Cortex of kidney (tissue), 1 donor: ENCODE results near the gene PRDM16.

Experiments
- DNase-seq: peaks from one replicate; lab custom pipeline; 2025; lab: John Stamatoyannopoulos, UW

PRDM16 gene

DNA sequence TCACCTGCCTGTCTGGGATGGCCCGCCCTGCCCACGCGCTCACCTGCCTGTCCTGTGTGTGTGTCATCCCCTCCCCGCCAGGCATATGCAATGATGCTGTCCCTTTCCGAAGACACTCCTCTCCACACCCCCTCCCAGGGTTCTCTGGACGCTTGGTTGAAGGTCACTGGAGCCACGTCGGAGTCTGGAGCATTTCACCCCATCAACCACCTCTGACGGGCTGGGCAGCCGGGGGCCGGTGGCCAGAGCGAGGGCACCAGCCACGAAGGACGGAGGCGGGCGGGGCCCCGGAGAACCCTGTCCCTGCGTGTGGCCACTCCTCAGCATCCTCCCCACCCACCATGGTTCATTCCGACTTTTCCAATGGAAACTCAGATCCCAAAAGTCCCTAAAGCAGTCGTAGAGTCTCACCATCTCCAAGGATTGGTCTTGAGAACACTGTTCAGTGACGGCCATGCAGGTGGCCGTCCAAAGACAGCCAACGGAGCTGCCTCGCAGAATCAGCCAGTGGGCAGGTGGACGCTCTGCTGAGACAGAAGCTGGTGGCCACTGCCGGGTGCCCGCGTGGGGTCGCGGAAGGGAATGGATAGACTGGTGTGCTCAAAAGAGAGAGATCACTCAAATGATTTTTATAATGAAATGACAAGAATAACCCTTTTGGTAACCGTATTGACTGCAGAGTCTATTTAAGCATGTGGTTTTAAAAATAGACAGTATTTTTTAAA is 364.8 kb downstream of the PRDM16 start:
- DNase-seq, result no peak

DNA sequence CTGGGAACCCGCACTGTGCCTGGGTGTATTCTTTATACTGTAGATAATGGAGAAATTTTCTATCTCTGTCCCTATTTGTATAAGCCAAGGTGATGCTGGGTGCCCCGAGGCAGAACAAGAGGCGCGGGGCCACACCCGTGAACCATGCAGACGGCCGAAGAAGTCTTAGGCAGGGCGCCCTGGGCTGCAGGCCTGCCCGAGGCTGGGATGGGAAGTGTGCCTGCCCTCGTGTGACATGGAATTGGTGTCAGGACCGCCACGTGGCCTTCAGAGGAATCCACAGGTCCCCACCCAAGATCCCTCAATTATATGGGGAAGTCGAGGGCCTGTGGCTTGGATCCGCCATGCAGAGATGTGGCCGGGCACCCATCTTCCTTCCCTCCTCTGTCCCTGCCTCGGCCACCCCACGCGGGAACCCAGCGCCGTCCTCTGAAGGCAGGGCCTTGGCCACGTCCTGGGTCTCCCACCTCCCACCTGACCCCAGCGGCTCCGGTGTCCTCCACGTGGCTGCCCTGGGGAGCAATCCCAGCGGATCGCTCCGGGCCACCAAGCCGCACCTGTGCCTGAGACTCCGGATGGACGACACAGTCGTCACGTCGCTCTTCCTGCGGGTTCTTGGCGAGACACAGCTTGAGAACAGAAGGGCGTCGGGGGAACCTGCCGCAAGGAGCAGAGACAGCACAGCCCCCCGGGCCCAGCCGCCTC is 365.6 kb downstream of the PRDM16 start:
- DNase-seq, result no peak

DNA sequence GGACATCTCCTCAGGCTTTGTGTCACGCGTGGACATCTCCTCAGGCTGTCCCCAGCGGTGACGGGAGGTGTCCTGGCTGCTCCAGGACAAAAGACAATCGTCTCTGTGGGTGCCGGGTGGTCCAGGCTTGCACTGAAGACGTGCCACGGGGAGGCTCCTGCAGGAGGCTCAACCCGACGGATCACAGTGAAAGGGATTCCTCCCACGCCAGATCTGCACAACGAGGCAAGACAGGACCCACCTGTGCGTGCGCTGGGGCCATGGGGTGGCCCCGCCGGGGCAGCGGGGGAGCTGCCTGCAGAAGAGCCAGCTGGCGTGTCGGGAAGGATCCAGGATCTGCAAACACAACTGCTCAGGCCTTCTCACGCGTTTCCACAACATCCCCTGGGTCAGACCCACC is 366.7 kb downstream of the PRDM16 start:
- no peak for DNase-seq

DNA sequence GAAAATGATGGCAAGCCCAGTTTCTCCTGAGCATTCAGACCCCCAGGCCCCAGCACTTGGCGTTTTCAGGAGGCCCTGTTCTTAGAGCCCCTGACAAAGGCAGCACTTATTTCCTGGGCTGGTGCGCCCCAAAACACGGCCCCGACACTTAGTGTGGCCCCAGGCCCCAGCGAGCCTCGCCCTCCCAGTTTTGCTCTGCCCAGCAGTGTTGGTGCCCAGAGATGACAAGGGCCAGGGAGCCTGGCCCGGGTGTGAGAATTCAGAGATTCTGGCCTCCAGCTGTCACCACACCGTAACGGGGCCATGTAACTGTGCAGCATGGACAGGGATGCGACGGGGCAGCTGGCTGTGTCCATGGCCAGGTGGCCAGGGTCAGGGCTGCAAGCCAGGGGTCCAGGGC is 367.4 kb downstream of the PRDM16 start:
- no peak for DNase-seq

DNA sequence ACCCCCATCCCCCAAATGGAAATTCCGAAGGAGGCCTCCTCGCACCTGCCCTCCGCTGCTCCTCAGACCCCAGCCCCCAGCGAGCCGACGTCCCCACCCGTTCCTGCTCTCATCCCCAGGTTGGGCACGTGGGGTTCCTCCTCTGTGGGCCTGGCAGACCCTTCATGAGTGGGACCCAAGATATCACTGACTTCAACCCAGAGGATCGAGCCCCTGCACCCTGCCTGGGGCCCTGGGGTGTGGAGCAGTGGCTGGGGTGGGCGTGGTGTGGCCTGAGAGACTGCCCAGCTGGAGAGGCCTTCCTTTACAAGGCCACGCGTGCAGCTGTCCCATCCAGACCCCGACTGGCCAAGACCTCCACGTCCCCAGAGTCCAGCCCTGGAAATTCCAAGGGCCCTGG is 367.9 kb downstream of the PRDM16 start:
- no peak for DNase-seq

DNA sequence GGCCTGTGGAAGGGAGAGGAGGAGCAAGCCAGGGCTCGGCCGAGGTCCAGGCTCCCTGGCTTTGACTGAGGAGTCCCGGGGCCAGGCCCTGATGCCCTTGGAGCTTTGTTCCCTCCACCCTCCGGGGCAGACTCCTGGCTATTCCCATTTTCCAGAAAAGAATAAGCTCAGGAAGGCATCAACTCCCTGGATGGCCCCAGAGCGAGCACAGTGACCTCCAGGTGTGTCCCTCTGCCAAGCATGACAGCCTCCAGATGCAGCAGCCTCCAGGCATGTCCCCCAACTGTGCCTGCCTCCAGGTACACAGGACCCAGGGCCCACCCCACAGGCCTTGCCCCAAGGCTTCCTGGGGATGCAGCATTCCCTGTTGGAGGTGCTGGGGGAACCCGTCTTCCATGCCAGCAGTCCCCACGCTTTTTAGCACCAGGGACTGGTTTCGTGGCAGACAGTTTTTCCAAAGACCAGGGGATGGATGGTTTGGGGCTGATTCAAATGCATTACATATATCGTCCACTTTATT is 369.7 kb downstream of the PRDM16 start:
- DNase-seq, result no peak

DNA sequence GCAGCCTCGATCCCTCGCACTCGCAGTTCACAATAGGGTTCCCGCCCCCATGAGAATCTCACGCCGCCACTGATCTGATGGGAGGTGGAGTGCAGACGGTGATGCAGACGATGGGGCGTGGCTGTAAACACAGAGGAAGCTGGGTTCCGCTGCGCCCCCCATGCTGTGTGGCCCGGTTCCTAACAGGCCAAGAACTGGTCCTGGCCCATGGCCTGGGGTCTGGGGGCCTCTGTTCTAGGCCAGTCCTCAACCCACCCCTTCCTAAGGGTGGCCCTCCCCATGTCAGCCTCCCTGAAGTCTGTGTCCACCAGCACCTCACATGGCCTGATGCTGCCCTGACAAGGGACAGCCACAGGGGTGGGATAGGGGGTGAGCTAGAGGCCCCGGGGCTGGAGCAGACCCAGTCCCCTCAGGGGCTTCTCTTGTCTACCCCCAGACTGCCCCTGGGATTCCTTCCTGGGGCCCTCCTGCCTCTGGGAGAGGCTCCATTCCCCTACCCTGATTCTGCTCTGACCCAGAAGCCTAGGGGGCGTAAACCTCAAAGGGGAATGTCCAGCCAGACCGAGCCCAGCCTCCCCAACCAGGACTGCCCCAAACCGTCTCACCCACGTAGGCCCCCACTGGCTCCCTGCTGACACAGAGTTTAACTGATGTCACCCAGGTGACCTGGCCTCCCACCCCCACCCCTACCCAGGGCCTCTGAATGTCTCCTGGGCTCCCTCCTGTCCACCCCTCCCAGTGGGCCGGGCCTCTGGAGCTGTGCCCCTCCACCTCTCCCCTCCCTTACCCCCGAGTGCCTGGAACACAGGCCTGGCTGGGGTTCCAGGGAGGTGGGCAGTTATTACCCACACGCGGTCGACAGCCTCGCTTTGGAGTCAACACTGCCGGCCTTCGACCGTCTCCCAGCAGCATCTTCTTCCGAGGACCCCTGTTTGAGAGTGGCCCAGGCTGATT is 370.6 kb downstream of the PRDM16 start:
- DNase-seq, result no peak

DNA sequence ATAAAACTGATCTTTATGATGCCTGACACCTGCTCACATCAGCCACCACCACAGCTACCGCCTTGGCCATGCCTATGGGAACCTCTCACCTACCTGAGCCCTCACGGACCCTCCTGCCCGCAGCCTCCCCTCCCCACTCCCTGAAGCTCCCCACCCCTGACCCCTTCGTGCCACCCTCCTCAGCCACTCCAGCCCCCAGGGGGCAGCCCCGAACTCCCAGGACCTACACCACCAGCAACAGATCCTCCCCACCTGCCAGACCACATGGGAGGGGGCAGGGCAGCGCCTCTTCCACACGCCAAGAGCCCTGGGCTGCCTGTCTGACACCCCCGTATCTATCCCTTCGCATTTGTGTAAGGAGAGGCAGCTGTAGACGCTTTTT is 371.3 kb downstream of the PRDM16 start:
- DNase-seq, result no peak

DNA sequence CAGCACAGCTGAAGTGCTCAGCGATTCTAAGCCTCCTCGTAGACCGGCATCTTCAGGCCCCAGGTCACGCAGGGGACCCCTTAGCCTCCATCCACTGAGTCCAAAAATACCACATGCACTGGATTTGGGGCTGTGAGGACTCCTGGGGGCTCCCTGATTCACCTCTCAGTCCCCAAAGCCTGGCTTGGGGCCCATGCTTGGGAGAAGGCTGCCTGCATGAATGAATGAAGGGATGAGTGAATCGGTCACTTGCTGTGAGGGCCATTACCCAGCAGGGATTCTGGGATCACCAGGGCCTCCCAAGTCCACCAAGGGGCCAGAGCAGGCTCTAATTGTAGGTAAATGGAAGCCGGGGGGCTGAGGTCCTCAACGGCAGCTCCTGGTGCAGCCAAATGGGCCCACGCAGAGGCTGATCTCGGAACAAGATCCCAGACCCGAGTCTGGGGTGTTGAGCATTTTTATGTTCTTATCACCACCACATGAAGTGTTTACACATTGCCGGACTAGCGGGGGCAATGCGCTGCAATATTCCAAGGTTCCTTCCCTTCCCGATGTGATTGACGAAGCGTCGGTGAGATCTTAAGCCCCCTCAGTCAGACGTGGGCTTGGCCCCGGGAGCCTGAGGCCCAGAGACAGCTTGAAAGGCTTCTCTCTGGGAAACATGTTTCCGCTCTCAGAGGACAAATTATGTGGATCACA is 371.9 kb downstream of the PRDM16 start:
- no peak for DNase-seq

DNA sequence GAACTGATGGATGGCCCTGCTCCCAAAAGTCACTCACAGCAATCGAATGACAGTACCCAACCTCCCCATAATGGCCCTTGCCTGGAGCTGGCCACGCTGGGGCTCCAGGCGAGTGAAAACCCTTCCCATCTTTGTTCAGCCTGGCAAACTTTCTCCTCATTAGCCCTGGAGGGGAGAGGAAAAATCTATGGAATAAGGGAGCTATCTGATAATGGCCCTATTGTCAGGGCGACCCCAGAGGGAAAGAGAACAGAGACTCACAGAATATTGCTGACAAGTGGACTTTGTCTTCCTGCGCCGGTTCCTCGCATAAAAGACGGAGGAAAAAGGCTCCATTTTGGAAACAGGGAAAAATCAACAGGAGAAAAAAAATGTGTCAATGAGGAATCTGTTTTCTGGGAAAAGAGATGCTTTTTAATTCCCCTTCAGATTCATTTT is 372.4 kb downstream of the PRDM16 start:
- no peak for DNase-seq

DNA sequence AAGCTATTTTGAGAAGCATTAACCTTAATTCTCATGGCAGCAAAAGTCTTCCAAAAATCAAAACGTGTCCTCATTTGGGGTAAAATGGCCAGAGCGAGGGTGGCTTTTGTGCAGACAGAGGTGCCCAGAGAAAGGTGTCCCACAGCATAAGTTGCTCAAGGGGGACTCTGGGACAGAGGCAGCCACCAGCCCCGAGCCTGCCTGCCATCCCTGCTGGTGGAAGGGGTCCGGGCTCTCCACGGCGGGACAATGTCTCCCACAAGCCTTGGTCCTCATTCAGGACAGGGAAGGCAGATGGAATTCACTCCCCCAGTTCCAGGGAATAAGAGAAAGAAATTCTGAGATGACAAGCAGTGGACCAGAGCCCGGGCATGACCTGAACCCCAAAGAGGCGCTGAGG is 372.9 kb downstream of the PRDM16 start:
- DNase-seq, result no peak

DNA sequence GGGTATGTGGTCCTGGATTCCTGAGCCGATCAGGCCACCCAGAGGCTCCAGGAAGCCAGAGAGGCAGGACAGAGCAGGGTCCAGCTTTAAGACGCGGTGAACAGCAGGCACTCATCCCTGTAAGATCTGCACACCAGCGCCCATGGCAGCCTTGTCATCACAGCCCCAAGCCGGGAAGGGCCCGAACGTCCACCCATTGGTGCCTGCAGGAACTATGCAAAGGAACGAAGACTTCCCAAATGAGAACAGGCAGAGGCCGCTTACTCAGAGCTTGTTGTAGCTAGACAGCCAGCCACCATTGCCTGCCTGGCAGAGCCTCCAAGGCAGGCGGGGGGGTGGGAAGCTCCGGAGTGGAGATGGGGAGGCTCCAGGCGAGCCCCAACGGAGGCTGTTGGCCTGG is 373.3 kb downstream of the PRDM16 start:
- no peak for DNase-seq

DNA sequence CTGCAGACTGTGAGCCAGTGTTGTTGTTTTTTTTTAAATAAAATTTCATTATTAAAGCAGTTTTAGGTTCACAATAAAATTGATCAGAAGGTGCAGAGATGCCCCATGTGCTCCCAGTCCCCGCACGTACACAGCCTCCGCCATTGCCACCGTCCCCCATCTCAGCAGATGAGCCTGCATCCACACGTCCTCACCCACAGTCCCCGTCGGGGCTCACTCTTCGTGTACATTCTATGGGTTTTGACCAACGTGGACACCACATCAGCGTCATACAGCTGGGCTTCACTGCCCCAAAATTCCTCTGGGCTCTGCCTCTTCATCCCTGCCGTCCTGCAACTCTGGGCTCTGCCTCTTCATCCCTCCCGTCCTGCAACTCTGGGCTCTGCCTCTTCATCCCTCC is 373.9 kb downstream of the PRDM16 start:
- DNase-seq, result no peak

DNA sequence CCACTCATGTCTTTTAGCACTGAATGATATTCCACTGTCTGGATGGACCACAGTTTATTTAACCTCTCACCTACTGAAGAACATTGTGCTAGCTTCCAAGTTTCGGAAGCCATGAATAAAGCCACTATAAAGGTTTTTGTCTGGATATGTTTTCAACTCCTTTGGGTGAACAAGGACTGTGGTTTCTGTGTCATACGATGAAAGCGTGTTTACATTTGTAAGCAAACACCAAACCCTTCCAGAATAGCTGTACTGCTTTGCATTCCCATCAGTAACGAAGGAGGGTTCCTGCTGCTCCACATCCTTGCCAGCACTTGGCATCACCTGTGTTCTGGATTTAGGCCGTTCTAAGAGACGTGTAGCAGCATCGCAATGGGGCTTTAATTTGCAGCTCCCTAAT is 374.8 kb downstream of the PRDM16 start:
- DNase-seq, result no peak

DNA sequence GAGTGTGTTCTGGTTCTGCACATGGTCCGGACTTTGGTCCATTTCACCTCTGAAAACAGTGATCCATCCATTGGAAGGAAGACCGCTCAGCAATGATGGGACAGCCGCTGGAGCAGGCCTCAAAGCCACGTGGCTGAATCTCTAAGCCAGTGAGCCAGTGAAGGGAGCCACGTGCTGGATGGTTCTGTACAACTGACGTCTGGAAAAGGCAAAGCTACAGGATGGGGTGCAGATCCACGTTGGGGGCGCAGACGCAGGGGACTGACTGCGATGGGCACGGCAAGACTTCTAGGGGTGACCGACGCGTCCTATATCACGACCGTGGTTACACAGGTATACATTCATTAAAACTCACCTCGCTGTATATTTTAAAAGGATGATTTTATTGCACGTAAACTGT is 375.3 kb downstream of the PRDM16 start:
- no peak for DNase-seq

DNA sequence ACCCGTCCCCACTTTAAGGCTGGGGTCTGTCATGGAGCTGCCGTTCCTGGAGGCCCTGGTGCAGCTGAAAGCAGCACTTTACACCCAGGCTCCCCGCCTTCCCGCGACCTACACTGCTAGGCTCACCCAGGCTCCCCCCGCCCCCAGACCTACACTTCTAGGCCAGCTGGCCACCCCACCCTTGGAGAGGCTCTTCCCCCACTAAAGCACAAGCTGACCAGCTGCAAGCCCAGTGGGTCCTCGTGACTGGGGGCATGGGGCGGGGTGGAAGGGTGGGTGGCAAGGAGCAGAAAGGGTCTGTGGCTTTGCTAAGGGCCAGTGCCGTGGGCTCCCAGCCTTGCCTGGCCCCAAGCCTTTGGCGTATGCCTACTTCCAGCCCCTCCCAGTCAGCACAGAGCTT is 375.7 kb downstream of the PRDM16 start:
- DNase-seq, result no peak

DNA sequence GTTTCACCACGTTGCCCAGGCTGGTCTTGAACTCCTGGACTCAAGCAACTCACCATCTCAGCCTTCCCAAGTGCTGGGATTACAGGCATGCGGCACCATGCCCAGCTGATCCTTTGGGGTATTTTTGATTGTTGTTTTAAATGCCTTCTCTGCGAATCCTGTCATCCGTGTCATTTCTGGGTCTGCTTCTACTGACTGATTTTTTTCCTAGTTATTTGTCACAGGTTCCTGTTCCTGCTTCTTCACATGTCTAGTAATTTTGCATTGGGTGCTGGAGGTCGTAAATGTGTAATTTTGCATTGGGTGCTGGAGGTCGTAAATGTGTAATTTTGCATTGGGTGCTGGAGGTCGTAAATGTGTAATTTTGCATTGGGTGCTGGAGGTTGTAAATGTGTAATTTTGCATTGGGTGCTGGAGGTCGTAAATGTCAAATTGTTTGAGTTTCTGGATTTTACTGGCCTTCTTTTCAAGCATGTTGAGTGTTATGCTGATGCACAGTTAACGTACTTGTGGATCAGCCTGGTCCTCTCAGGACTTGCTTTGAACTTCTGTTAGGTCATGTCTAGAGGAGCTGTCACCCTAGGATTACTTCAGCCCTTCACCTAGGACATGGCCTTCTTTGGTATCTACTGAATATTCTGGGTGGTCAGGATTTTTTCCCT is 381.3 kb downstream of the PRDM16 start:
- no peak for DNase-seq

DNA sequence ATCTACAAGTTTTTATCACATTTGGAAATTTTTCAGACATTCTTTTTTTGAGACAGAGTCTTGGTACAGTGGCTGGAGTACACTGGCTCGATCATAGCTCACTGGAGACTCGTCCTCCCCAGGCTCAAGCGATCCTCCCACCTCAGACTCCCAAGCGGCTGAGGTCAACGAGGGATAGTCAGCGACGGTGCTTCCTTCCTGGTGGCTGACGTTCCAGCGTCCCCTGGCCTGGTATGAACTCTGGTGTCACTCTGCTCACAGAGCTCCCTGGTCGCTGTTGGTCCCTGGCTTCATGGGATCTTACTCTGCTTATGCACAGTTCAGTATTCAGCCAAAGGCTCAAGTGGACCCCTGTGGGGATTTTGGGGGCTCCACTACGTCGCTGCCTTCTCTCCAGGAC is 382.0 kb downstream of the PRDM16 start:
- DNase-seq, result no peak

DNA sequence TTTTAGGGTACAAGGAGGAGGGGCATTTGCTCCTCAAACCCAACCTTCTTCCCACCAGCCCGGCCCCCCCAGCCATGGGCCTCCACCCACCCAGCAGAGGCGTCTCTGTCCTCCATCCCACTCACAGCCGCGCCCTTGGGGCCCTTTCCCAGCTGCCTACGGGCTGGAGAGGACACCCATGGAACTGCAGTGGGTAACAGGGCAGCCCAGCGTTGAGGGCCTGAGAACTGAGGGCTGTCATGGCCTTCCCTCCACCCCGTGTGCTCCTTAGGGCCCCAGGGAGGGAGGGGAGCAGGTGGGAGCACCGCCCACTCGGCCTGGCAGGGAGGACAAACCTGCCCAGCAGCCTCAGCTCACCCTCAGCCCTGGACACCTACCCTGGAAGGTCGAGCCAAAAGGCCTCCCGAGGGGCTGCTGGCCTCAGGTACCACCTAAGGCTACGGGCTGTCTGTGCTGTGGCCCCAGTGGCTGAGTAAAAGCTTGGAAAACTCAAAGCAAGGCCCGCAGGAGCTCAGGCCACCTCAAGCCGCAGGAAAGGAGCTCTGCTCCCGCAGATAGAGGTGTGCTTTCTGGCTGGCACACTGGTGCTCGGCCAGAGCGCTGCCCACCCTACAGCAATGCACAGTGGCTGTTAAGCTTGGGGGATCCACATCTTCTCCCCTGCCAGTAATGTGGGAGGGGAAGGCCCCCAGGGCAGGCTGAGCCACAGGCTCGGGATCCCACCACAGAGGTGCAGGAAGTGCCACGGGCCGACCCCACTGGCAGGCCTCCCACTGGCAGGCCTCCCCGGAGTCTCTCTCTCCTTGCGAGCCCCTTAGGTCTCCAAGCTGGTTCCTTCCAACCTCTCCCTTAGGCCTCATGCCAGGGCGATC is 383.2 kb downstream of the PRDM16 start:
- DNase-seq, result no peak

DNA sequence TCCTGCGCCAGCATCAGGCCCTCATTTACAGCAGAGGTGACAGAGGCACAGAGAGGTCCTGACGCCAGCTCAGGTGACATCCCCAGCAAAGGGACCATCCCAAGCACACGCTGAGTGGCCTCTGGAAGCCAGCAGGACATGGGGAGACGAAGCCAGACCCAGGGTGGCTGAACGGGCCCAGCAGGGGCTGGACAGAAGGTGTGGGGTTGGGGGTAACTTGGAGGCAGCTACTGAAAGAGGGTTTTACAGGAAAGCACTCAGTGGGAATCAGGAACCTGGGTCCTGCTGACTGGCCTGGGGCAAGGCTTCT is 383.8 kb downstream of the PRDM16 start:
- no peak for DNase-seq
